ENCODE results near the gene GATD1.
A peak's percentile ranks its signal among the peaks of the same experiment; 100 is the strongest.

Gene GATD1

DNA sequence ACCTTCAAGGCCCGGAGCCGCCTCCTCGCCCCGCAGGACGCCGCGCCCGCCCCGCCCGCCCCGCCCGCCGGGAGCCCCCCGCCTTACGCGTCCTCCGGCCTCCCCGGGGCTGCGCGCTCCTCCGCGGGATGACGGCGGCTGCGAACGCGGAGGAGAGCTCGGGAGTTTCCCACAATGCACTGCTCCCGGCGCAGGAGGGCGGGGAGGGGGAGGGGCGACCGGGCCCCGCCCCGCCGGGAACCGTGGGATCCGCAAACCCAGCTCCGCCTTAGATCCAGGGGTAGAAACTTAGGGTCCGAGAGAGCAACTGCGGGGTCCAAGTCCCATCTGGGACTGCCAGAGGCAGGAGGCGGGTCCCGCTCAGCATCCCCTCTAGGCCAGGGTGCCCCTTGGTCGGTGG, 12.7 kb upstream of the GATD1 start, which contains the start of gene CEND1:
CEND1 (minus strand) TSS at position 148 of the 400 bp plus-strand sequence. CDS start 1,514 bp downstream, outside the sequence.
- H3K4me3 ChIP-seq (ENCODE audit: low read depth, low read length) = peak within 1 kb of the TSS; percentile 46
- TF ChIP-seq, protein P1, sequence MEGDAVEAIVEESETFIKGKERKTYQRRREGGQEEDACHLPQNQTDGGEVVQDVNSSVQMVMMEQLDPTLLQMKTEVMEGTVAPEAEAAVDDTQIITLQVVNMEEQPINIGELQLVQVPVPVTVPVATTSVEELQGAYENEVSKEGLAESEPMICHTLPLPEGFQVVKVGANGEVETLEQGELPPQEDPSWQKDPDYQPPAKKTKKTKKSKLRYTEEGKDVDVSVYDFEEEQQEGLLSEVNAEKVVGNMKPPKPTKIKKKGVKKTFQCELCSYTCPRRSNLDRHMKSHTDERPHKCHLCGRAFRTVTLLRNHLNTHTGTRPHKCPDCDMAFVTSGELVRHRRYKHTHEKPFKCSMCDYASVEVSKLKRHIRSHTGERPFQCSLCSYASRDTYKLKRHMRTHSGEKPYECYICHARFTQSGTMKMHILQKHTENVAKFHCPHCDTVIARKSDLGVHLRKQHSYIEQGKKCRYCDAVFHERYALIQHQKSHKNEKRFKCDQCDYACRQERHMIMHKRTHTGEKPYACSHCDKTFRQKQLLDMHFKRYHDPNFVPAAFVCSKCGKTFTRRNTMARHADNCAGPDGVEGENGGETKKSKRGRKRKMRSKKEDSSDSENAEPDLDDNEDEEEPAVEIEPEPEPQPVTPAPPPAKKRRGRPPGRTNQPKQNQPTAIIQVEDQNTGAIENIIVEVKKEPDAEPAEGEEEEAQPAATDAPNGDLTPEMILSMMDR (IDR thresholded peaks at IDR 0.05; ENCODE audit: low read depth, low read length) = no peak

GRCh38 chr11:788953-789940, 12.0 kb upstream of the GATD1 start:
- TF ChIP-seq, protein P1 (IDR thresholded peaks at IDR 0.05; ENCODE audit: low read depth, low read length) = no peak
- peak overlapping the region; percentile 46 for H3K4me3 ChIP-seq (ENCODE audit: low read depth, low read length)

GRCh38 chr11:788009-788640, 10.8 kb upstream of the GATD1 start:
- TF ChIP-seq, protein P1 (IDR thresholded peaks at IDR 0.05; ENCODE audit: low read depth, low read length) = no peak
- no peak overlapping the region for H3K4me3 ChIP-seq (ENCODE audit: low read depth, low read length)

GRCh38 chr11:787084-787675, 9.9 kb upstream of the GATD1 start:
- TF ChIP-seq, protein P1 (IDR thresholded peaks at IDR 0.05; ENCODE audit: low read depth, low read length) = no peak
- no peak overlapping the region for H3K4me3 ChIP-seq (ENCODE audit: low read depth, low read length)

GRCh38 chr11:786235-787083, 9.2 kb upstream of the GATD1 start:
- TF ChIP-seq, protein P1 (IDR thresholded peaks at IDR 0.05; ENCODE audit: low read depth, low read length) = no peak
- no peak overlapping the region for H3K4me3 ChIP-seq (ENCODE audit: low read depth, low read length)

- TF ChIP-seq, protein P1 (IDR thresholded peaks at IDR 0.05; ENCODE audit: low read depth, low read length) = peak; percentile 97
- H3K4me3 ChIP-seq (ENCODE audit: low read depth, low read length) = no peak overlapping the region
These were observed 6.3 kb upstream of the GATD1 start for GRCh38 chr11:783581-784015.

Data from WI38 (cell line).